Osteocyte (in vitro differentiated cells): ENCODE measurements around the gene ZFTA. TPM values are rescaled to one million over a fixed set of nuclear protein-coding genes. Genes with fewer than 3 reads are reported as not detected.

Source experiments
- DNase-seq: peaks from one replicate; pipeline ENCODE4 v3.0.0; 2021; ENCODE audit warnings: mixed read lengths; ENCODE audit not compliant: unreplicated experiment; ENCODE audit errors: extremely low spot score
- H3K27ac Mint-ChIP-seq: one replicate; pipeline ENCODE4 v1.8.0; 2021; ENCODE audit warnings: mild to moderate bottlenecking, mixed read lengths; ENCODE audit not compliant: unreplicated experiment
- H3K27me3 Mint-ChIP-seq: one replicate; pipeline ENCODE4 v1.8.0; 2021; ENCODE audit warnings: mixed read lengths; ENCODE audit not compliant: unreplicated experiment
- H3K36me3 Mint-ChIP-seq: one replicate; pipeline ENCODE4 v1.8.0; 2021; ENCODE audit warnings: mixed read lengths; ENCODE audit not compliant: unreplicated experiment
- H3K4me1 Mint-ChIP-seq: one replicate; pipeline ENCODE4 v1.8.0; 2021; ENCODE audit warnings: mixed read lengths; ENCODE audit not compliant: unreplicated experiment
- H3K4me3 Mint-ChIP-seq: one replicate; pipeline ENCODE4 v1.8.0; 2021; ENCODE audit warnings: mild to moderate bottlenecking, moderate library complexity, mixed read lengths; ENCODE audit not compliant: unreplicated experiment
- H3K9me3 Mint-ChIP-seq: one replicate; pipeline ENCODE4 v1.8.0; 2021; ENCODE audit warnings: mixed read lengths; ENCODE audit not compliant: unreplicated experiment
- CTCF ChIP-seq: fragments of 200-600 bp; sonication (generic); IDR thresholded peaks from 2 replicates; pipeline ENCODE4 v1.5.0; 2021; ENCODE audit warnings: antibody characterized with exemption, mild to moderate bottlenecking, moderate library complexity
- total RNA-seq: library from RNA; stranded (reverse); gene quantifications from 2 replicates; pipeline ENCODE4 v1.2.1, GENCODE V29; 2021

ZFTA gene
- total RNA-seq, 1 donor from 2014 or later: 32.1 TPM

GRCh38 chr11:63747011-63747410 is 21.6 kb downstream of the ZFTA start:
- no peaks in the 10 kb centered on the region for H3K27me3 Mint-ChIP-seq
- H3K4me3 Mint-ChIP-seq: no peak overlapping the region
- peaks cover 11% of the 10 kb centered on the region for H3K36me3 Mint-ChIP-seq
- no peak for TF ChIP-seq CTCF
- H3K27ac Mint-ChIP-seq: no peak overlapping the region
- no peaks in the 10 kb centered on the region for H3K9me3 Mint-ChIP-seq
- H3K4me1 Mint-ChIP-seq: peaks cover 1% of the 10 kb centered on the region
- no peak for DNase-seq

- no peak overlapping the region for H3K27ac Mint-ChIP-seq
- peak; percentile 42 for TF ChIP-seq CTCF
- H3K9me3 Mint-ChIP-seq: no peaks in the 10 kb centered on the region
- H3K4me3 Mint-ChIP-seq: no peak overlapping the region
- DNase-seq: no peak
- peaks cover 5% of the 10 kb centered on the region for H3K36me3 Mint-ChIP-seq
- peaks cover 1% of the 10 kb centered on the region for H3K4me1 Mint-ChIP-seq
- H3K27me3 Mint-ChIP-seq: no peaks in the 10 kb centered on the region
These were observed 23.0 kb downstream of the ZFTA start for GRCh38 chr11:63745304-63746170.

GRCh38 chr11:63738720-63739360 is 29.7 kb downstream of the ZFTA start:
- peak overlapping the region; percentile 83 for H3K27ac Mint-ChIP-seq
- H3K36me3 Mint-ChIP-seq: no peaks in the 10 kb centered on the region
- peak overlapping the region; percentile 53 for H3K4me3 Mint-ChIP-seq
- no peaks in the 10 kb centered on the region for H3K27me3 Mint-ChIP-seq
- peak; percentile 84 for DNase-seq
- no peaks in the 10 kb centered on the region for H3K9me3 Mint-ChIP-seq
- TF ChIP-seq CTCF: peak; percentile 91
- H3K4me1 Mint-ChIP-seq: peaks cover 10% of the 10 kb centered on the region

GRCh38 chr11:63737718-63738117 is 30.9 kb downstream of the ZFTA start:
- Mint-ChIP-seq H3K27me3 (no peaks in the 10 kb centered on the region), H3K27ac (no peak overlapping the region), H3K36me3 (no peaks in the 10 kb centered on the region), H3K4me3 (no peak overlapping the region), H3K9me3 (no peaks in the 10 kb centered on the region), H3K4me1 (peaks cover 10% of the 10 kb centered on the region)
- no peak for TF ChIP-seq CTCF
- DNase-seq: no peak

GRCh38 chr11:63736864-63737263 is 31.7 kb downstream of the ZFTA start:
- no peaks in the 10 kb centered on the region for H3K27me3 Mint-ChIP-seq
- no peaks in the 10 kb centered on the region for H3K9me3 Mint-ChIP-seq
- DNase-seq: no peak
- peaks cover 10% of the 10 kb centered on the region for H3K4me1 Mint-ChIP-seq
- no peak for TF ChIP-seq CTCF
- H3K27ac Mint-ChIP-seq: no peak overlapping the region
- H3K4me3 Mint-ChIP-seq: no peak overlapping the region
- no peaks in the 10 kb centered on the region for H3K36me3 Mint-ChIP-seq
